ENCODE measurements around the gene APOBEC3F. TPM values are rescaled to one million over a fixed set of nuclear protein-coding genes. Genes with fewer than 3 reads are reported as not detected.
A peak's percentile ranks its signal among the peaks of the same experiment; 100 is the strongest.

The APOBEC3F gene
- total RNA-seq, 1 donor from 2014 or later = 21.6 TPM

GRCh38 chr22:39092111-39092862 lies 51.6 kb downstream of the APOBEC3F start:
- peaks cover 2% of the 10 kb centered on the region for H3K36me3 Mint-ChIP-seq (ENCODE audit: low read depth)
- H3K27me3 Mint-ChIP-seq (ENCODE audit: insufficient read depth) = no peaks in the 10 kb centered on the region
- intact Hi-C loops (cut with micrococcal nuclease) = loop anchor here (5.0 kb wide), 1 partner anchor 335 kb away; the partner anchor contains the start of gene SUN2
- H3K9me3 Mint-ChIP-seq = no peaks in the 10 kb centered on the region
- peaks cover 86% of the 10 kb centered on the region for H3K4me1 Mint-ChIP-seq (ENCODE audit: low read depth)
- peak overlapping the region; percentile 49 for H3K4me3 Mint-ChIP-seq
- DNase-seq (ENCODE audit: low spot score) = no peak
- H3K27ac Mint-ChIP-seq = peak overlapping the region; percentile 94

DNA sequence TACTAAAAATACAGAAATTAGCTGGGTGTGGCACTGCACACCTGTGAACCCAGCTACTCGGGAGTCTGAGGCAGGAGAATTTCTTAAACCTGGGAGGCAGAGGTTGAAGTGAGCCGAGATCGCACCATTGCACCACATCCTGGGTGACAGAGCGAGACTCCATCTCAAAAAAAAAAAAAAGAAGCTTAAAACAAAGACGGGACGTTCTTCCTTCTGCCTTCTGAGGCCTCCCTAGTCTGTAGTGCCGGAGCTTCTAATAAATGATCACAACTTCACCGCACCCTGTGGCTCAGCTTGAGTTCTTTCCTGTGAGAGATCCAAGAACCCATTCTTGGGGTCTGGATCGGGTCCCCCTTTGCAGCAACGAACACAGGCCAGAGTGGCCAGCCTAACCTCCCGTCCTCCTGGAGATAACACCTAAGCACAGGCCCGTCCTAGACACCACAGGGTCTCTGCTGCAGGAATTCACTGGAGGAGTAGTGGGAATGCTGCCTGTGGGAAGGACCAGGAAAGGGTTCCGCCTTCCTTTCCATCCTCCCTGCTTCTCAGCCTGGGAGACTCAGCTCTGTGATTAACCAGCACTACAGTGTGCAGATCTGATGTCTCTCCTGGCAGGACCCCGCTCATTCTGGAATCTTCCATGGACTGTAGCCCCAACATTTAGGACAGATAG lies 54.2 kb downstream of the APOBEC3F start:
- Mint-ChIP-seq H3K36me3 (ENCODE audit: low read depth) (peaks cover under 1% of the 10 kb centered on the region), H3K4me3 (no peak overlapping the region), H3K9me3 (no peaks in the 10 kb centered on the region), H3K4me1 (ENCODE audit: low read depth) (peaks cover 89% of the 10 kb centered on the region), H3K27ac (peak overlapping the region; percentile 89), H3K27me3 (ENCODE audit: insufficient read depth) (no peaks in the 10 kb centered on the region)
- no peak for DNase-seq (ENCODE audit: low spot score)
- intact Hi-C loops (cut with micrococcal nuclease) = loop anchor here (5.0 kb wide), 3 partner anchors 83 to 338 kb away; partner anchors contain the start of genes APOBEC3B, APOBEC3C and SUN2

DNA sequence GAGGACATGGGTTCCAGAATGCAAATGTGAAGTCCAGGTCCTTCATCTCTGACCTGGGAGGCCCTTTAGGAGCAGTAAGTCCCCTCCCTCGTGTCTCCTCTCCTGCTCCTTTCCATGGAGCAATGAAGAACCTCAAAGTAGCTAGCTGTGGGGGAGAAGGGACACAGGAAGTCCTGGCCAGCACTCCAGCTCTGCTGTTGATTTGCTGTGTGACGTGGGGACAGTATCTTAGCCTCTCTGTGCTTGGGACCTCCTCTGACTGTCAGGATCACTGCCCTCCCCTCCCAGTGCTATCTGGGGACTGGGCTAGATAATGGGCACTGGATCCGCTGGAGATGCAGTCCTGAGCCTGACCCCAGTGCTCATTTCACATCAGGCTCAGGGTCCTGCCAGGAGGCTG lies 55.3 kb downstream of the APOBEC3F start:
- peak overlapping the region; percentile 89 for H3K27ac Mint-ChIP-seq
- H3K4me3 Mint-ChIP-seq = peak overlapping the region; percentile 3

DNA sequence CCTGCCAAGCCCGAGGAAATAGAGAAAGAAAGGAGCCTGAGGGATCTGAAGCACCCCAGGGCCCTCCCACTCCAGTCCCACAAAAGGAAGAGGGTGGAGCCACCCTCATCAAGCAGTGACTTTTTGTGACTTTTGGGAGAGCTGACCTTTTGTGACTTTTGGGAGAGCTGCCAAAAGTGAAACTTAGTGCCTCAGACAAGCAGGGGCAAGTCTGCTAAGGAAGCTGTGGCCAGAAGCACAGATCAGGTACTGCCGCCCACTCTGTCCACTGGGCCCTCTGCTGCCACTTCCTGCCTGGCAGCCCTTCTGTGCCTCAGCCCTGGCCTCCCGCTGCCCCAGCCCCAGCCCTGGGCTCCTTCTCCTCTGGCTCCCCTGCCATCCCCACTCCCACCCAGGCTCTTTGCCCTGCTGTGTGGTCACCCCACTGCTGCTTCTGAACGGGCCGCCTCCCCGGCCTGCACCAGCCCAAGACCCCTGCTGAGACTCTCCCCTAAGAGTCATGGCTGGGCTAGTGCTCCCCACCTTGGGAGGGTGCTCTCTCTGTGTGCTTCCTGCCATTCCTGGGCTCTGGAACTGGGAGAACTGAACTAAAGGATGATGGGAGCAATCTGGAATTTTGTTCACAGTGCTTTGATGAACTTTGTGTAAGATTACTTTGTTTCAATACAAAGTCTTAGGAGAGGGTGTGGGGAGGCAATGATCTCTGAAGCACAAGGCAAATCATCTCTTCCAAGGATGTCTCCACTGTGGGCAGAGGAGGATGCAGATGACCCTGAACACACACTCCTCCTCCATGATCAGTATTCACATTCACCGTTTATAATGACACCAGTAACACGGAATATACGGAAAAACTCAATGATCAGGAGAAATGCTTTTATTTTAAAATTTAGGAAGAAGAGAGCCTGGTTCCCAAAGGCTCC lies 56.7 kb downstream of the APOBEC3F start, which contains the start of gene APOBEC3H:
Gene APOBEC3H, plus strand, starts transcription at position 147 of the 923 bp plus-strand sequence. CDS start 3,035 bp downstream, outside the sequence.
- intact Hi-C loops (cut with micrococcal nuclease) = loop anchor here (5.0 kb wide), 2 partner anchors 85 to 115 kb away; partner anchors contain the start of genes APOBEC3B and APOBEC3C
- peak within 1 kb of the TSS; percentile 96 for H3K27ac Mint-ChIP-seq
- no peaks in the 10 kb centered on the region for H3K9me3 Mint-ChIP-seq
- H3K4me1 Mint-ChIP-seq (ENCODE audit: low read depth) = peaks cover 78% of the 10 kb centered on the region
- peaks cover 2% of the 10 kb centered on the region for H3K36me3 Mint-ChIP-seq (ENCODE audit: low read depth)
- H3K27me3 Mint-ChIP-seq (ENCODE audit: insufficient read depth) = no peaks in the 10 kb centered on the region
- H3K4me3 Mint-ChIP-seq = peak within 1 kb of the TSS; percentile 83
- DNase-seq (ENCODE audit: low spot score) = peak; percentile 32

More for the DNA sequence above, 55.3 kb downstream of the APOBEC3F start:
- Mint-ChIP-seq H3K27me3 (ENCODE audit: insufficient read depth) (no peaks in the 10 kb centered on the region), H3K4me1 (ENCODE audit: low read depth) (peaks cover 89% of the 10 kb centered on the region), H3K36me3 (ENCODE audit: low read depth) (peaks cover 2% of the 10 kb centered on the region), H3K9me3 (no peaks in the 10 kb centered on the region)
- DNase-seq (ENCODE audit: low spot score) = no peak
- intact Hi-C loops (cut with micrococcal nuclease) = loop anchor here (5.0 kb wide), 2 partner anchors 84 to 114 kb away; partner anchors contain the start of genes APOBEC3B and APOBEC3C

- DNase-seq (ENCODE audit: low spot score) = no peak
- no peaks in the 10 kb centered on the region for H3K27me3 Mint-ChIP-seq (ENCODE audit: insufficient read depth)
- H3K27ac Mint-ChIP-seq = peak overlapping the region; percentile 96
- no peaks in the 10 kb centered on the region for H3K9me3 Mint-ChIP-seq
- intact Hi-C loops (cut with micrococcal nuclease) = loop anchor here (5.0 kb wide), 2 partner anchors 86 to 116 kb away; partner anchors contain the start of genes APOBEC3B and APOBEC3C
- peak overlapping the region; percentile 83 for H3K4me3 Mint-ChIP-seq
- H3K4me1 Mint-ChIP-seq (ENCODE audit: low read depth) = peaks cover 72% of the 10 kb centered on the region
- peaks cover 2% of the 10 kb centered on the region for H3K36me3 Mint-ChIP-seq (ENCODE audit: low read depth)
Measured at GRCh38 chr22:39098026-39098425, 57.4 kb downstream of the APOBEC3F start.

GRCh38 chr22:39098576-39098975 lies 57.9 kb downstream of the APOBEC3F start:
- Mint-ChIP-seq H3K27me3 (ENCODE audit: insufficient read depth) (no peaks in the 10 kb centered on the region), H3K27ac (peak overlapping the region; percentile 96), H3K4me3 (peak overlapping the region; percentile 73), H3K36me3 (ENCODE audit: low read depth) (peaks cover 6% of the 10 kb centered on the region), H3K9me3 (no peaks in the 10 kb centered on the region), H3K4me1 (ENCODE audit: low read depth) (peaks cover 69% of the 10 kb centered on the region)
- no peak for DNase-seq (ENCODE audit: low spot score)
- intact Hi-C loops (cut with micrococcal nuclease) = loop anchor here (5.0 kb wide), 2 partner anchors 86 to 116 kb away; partner anchors contain the start of genes APOBEC3B and APOBEC3C

DNA sequence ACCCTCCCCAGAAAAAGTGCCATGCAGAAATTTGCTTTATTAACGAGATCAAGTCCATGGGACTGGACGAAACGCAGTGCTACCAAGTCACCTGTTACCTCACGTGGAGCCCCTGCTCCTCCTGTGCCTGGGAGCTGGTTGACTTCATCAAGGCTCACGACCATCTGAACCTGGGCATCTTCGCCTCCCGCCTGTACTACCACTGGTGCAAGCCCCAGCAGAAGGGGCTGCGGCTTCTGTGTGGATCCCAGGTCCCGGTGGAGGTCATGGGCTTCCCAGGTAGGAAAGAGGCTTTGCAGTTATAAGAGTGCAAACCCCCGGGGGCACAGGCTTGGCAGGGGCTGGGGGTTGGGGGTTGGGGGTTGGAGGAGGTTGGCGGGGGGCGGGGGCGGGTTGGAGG lies 60.6 kb downstream of the APOBEC3F start:
- intact Hi-C loops (cut with micrococcal nuclease) = no loop called here
- H3K27ac Mint-ChIP-seq = peak overlapping the region; percentile 68
- no peaks in the 10 kb centered on the region for H3K27me3 Mint-ChIP-seq (ENCODE audit: insufficient read depth)
- no peaks in the 10 kb centered on the region for H3K9me3 Mint-ChIP-seq
- H3K36me3 Mint-ChIP-seq (ENCODE audit: low read depth) = peaks cover 6% of the 10 kb centered on the region
- no peak overlapping the region for H3K4me3 Mint-ChIP-seq
- peaks cover 48% of the 10 kb centered on the region for H3K4me1 Mint-ChIP-seq (ENCODE audit: low read depth)
- DNase-seq (ENCODE audit: low spot score) = no peak

GRCh38 chr22:39103431-39103830 lies 62.8 kb downstream of the APOBEC3F start:
- Mint-ChIP-seq H3K4me1 (ENCODE audit: low read depth) (peaks cover 28% of the 10 kb centered on the region), H3K36me3 (ENCODE audit: low read depth) (peaks cover 6% of the 10 kb centered on the region), H3K27ac (no peak overlapping the region), H3K27me3 (ENCODE audit: insufficient read depth) (no peaks in the 10 kb centered on the region), H3K9me3 (no peaks in the 10 kb centered on the region), H3K4me3 (no peak overlapping the region)
- DNase-seq (ENCODE audit: low spot score) = no peak
- intact Hi-C loops (cut with micrococcal nuclease) = no loop called here

Other genes starting within 250 kb of the APOBEC3F start
- 5.0 TPM in 2 replicates for gene DNAL4, start 246.7 kb upstream of the APOBEC3F start, total RNA-seq
- 1.2 and 1.3 TPM in 2 replicates for gene NPTXR, start 196.8 kb upstream of the APOBEC3F start, total RNA-seq
- 171 and 178 TPM in 2 replicates for gene CBX6, start 168.6 kb upstream of the APOBEC3F start, total RNA-seq
- not detected in 2 replicates for gene APOBEC3A, start 83.3 kb upstream of the APOBEC3F start, total RNA-seq
- 17.9 and 19.5 TPM in 2 replicates for gene APOBEC3B, start 58.5 kb upstream of the APOBEC3F start, total RNA-seq
- 71.5 and 73.2 TPM in 2 replicates for gene APOBEC3C, start 26.6 kb upstream of the APOBEC3F start, total RNA-seq
- gene APOBEC3D, start 19.7 kb upstream of the APOBEC3F start, total RNA-seq = 23.6 and 26.9 TPM in 2 replicates
- gene APOBEC3G, start 36.4 kb downstream of the APOBEC3F start, total RNA-seq = 53.7 and 56.7 TPM in 2 replicates
- gene APOBEC3H, start 56.4 kb downstream of the APOBEC3F start, total RNA-seq = 5.0 and 7.4 TPM in 2 replicates
- 12.7 and 13.8 TPM in 2 replicates for gene CBX7, start 111.8 kb downstream of the APOBEC3F start, total RNA-seq
- 0.78 and 1.2 TPM in 2 replicates for gene PDGFB, start 204.1 kb downstream of the APOBEC3F start, total RNA-seq

Data from activated T-helper 1 cell treated with anti-CD3 and anti-CD28 coated beads, Interleukin-12 subunit alpha, Interleukin-12 subunit beta, Interleukin-2, Interleukin-4 antibody, amounts not matched to agents 30 ng/mL and 10 ng/mL and 1 ng/mL, durations not matched to agents 14 hours and 24 hours and 36 hours (primary cell).